SKM-1 (cell line): ENCODE measurements around the gene UBE2I.

Experiments used
- DNase-seq: peaks from one replicate; lab custom pipeline; 2025; ENCODE audit not compliant: unreplicated experiment; lab: John Stamatoyannopoulos, UW

UBE2I gene

GRCh38 chr16:1277151-1277598 lies 32.3 kb upstream of the UBE2I start:
- no peak for DNase-seq

GRCh38 chr16:1277617-1278282 lies 31.7 kb upstream of the UBE2I start:
- no peak for DNase-seq

- no peak for DNase-seq
Measured at GRCh38 chr16:1278477-1278876, 31.0 kb upstream of the UBE2I start.

- DNase-seq, result no peak
Measured at GRCh38 chr16:1279081-1279944, 30.1 kb upstream of the UBE2I start.

GRCh38 chr16:1279945-1280589 lies 29.4 kb upstream of the UBE2I start:
- DNase-seq, result no peak

- no peak for DNase-seq
Measured at GRCh38 chr16:1280783-1281182, 28.7 kb upstream of the UBE2I start.

- no peak for DNase-seq
Measured at GRCh38 chr16:1281517-1281916, 27.9 kb upstream of the UBE2I start.

- no peak for DNase-seq
Measured at GRCh38 chr16:1282324-1282973, 27.0 kb upstream of the UBE2I start.

- DNase-seq, result no peak
Measured at GRCh38 chr16:1283296-1283695, 26.1 kb upstream of the UBE2I start.

GRCh38 chr16:1283996-1284616 lies 25.3 kb upstream of the UBE2I start:
- no peak for DNase-seq

GRCh38 chr16:1285669-1286512 lies 23.5 kb upstream of the UBE2I start:
- no peak for DNase-seq

GRCh38 chr16:1286513-1287094 lies 22.8 kb upstream of the UBE2I start:
- DNase-seq, result no peak

GRCh38 chr16:1287982-1288670 lies 21.3 kb upstream of the UBE2I start:
- DNase-seq, result no peak

- no peak for DNase-seq
Measured at GRCh38 chr16:1288813-1289476, 20.5 kb upstream of the UBE2I start.

- no peak for DNase-seq
Measured at GRCh38 chr16:1289477-1289866, 20.0 kb upstream of the UBE2I start.

GRCh38 chr16:1290063-1290501 lies 19.4 kb upstream of the UBE2I start:
- DNase-seq, result peak; percentile 43

GRCh38 chr16:1290860-1291575 lies 18.4 kb upstream of the UBE2I start:
- DNase-seq, result no peak

GRCh38 chr16:1291576-1291974 lies 17.9 kb upstream of the UBE2I start:
- no peak for DNase-seq
